MV-4-11 (cell line): ENCODE data around the gene TBC1D3K.
A peak's percentile ranks its signal among the peaks of the same experiment; 100 is the strongest.
"Not testable (repeated sequence)": the region's sequence is repeated elsewhere in the genome, so short reads cannot be mapped to it uniquely, and the experiment has no call there.

Experiments used
- DNase-seq: peaks from one replicate; lab custom pipeline; 2025; lab: John Stamatoyannopoulos, UW

The TBC1D3K gene

DNA sequence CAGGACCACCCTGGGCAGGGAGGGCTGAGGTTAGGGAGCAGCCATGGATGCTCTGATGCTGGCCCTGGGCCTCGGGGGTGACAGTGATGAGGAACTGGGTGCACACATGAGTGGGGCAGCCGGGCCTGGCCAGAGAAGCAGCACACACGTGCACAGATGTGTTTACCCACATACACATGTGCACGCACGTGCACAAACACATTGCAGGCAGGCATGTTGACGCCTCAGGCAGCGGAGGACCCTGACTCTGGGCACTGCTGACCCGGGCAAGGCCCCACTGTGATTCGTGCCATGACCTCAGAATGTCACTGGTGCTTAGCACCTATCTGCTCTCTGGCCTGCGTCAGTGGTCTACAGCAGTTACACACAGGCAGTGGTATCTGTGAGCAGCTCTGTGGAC is at the start of gene TBC1D3K:
Gene TBC1D3K (plus strand): TSS at position 301 of the 400 bp plus-strand sequence. CDS start 1,585 bp downstream, outside the sequence.
- not testable (repeated sequence) for DNase-seq

DNA sequence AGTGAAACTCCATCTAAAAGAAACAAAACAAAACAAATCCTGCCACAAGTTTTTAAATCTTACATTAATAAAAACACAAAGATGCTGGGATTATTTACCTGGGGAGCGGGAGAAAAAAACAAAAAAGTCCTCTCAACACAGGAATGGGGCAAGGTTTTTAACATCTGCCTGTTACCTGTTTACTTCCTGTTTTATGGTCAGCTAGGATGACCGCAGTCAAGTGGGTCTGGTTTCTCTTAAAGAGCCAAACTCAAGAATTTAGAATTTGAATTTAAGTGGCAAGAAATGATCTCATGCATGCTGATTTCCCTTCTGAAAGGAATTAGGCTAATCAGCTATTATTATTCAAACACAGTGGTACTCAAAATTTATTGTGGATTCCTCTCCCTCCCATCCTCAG is 39.7 kb upstream of the TBC1D3K start:
- DNase-seq: peak; percentile 13

DNA sequence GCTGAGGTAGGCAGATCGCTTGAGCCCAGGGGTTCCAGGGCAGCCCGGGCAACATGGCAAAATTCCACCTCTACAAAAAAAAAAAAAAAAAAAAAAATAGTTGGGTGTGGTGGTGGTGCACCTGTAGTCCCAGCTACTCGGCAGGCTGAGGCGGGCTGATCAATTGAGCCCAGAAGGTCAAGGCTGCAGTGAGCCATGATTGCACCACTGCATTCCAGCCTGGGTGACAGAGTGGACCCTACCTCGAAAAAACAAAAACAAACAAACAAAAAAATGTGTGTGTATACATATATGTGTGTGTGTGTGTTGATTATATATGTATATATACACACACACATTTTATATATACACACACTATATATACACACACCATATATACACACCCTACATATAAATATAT is 39.1 kb upstream of the TBC1D3K start:
- no peak for DNase-seq

GRCh38 chr17:37888881-37889280 is 35.3 kb upstream of the TBC1D3K start:
- DNase-seq: no peak

DNA sequence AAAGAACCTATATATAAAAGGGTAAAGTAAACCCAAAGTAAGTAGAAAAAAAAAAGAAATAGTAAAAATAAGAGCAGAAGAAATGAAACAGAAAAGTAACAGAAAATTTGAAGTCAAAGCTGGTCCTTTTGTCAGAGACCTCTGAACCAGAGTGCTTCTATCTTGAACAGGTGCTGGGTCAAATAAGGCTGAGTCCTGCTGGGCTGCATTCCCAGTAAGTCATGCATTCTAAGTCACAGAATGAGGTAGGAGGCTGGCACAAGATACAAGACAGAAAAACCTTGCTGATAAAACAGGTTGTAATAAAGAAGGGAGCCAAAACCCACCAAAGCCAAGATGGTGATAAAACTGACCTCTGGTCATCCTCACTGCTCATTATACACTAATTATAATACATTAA is 27.3 kb upstream of the TBC1D3K start:
- DNase-seq: not testable (repeated sequence)
